ENCODE data around the gene TRAF7. TPM values are rescaled to one million over a fixed set of nuclear protein-coding genes. Genes with fewer than 3 reads are reported as not detected.

TRAF7 gene
- total and polyA plus RNA-seq, 2 of the 13 experiments (the other 11 are each of a cell fraction or from before 2014, with no cell fraction given), result 47.9 to 65.6 TPM

- TF ChIP-seq, protein P1, sequence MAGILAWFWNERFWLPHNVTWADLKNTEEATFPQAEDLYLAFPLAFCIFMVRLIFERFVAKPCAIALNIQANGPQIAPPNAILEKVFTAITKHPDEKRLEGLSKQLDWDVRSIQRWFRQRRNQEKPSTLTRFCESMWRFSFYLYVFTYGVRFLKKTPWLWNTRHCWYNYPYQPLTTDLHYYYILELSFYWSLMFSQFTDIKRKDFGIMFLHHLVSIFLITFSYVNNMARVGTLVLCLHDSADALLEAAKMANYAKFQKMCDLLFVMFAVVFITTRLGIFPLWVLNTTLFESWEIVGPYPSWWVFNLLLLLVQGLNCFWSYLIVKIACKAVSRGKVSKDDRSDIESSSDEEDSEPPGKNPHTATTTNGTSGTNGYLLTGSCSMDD (CRISPR knock-in tag; IDR thresholded peaks at IDR 0.05), result no peak
- TF ChIP-seq GFI1 (CRISPR knock-in tag; IDR thresholded peaks at IDR 0.05; ENCODE audit: borderline replicate concordance), result no peak
- TF ChIP-seq ZBTB42 (CRISPR knock-in tag; IDR thresholded peaks at IDR 0.05), result no peak
- TF ChIP-seq GABPA (IDR thresholded peaks at IDR 0.05; ENCODE audit: low read depth, low read length), result no peak
- 0 out of 2 replicates have a peak, but pooled peaks have one; percentile 37 for TF ChIP-seq GABPA (CRISPR knock-in tag; IDR thresholded peaks at IDR 0.05; ENCODE audit: low read depth)
- TF ChIP-seq IKZF1 (IDR thresholded peaks at IDR 0.05), result no peak
- no peak for TF ChIP-seq PPARG (CRISPR knock-in tag; conservative IDR thresholded peaks at IDR 0.05)
- TF ChIP-seq ATM (IDR thresholded peaks at IDR 0.05; ENCODE audit: borderline replicate concordance), result no peak
- TF ChIP-seq FOXK1 (CRISPR knock-in tag; IDR thresholded peaks at IDR 0.05; ENCODE audit: borderline replicate concordance, low read depth), result no peak
- TF ChIP-seq PRMT3 (CRISPR knock-in tag; IDR thresholded peaks at IDR 0.05; ENCODE audit: borderline replicate concordance, low read depth), result 0 out of 2 replicates have a peak, but pooled peaks have one; percentile 28
- no peak for TF ChIP-seq RFX5 (IDR thresholded peaks at IDR 0.05; ENCODE audit: low read depth, low read length)
- TF ChIP-seq, protein P2, sequence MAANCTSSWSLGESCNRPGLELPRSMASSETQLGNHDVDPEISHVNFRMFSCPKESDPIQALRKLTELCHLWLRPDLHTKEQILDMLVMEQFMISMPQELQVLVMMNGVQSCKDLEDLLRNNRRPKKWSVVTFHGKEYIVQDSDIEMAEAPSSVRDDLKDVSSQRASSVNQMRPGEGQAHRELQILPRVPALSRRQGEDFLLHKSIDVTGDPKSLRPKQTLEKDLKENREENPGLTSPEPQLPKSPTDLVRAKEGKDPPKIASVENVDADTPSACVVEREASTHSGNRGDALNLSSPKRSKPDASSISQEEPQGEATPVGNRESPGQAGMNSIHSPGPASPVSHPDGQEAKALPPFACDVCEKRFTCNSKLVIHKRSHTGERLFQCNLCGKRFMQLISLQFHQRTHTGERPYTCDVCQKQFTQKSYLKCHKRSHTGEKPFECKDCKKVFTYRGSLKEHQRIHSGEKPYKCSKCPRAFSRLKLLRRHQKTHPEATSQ (CRISPR knock-in tag; IDR thresholded peaks at IDR 0.05; ENCODE audit: borderline replicate concordance), result no peak
- TF ChIP-seq ZFP37 (CRISPR knock-in tag; IDR thresholded peaks at IDR 0.05; ENCODE audit: borderline replicate concordance), result no peak
- TF ChIP-seq ATF1 (CRISPR knock-in tag; IDR thresholded peaks at IDR 0.05), result no peak
- no peak for TF ChIP-seq ZBTB37 (CRISPR knock-in tag; IDR thresholded peaks at IDR 0.05)
- TF ChIP-seq SIX1 (CRISPR knock-in tag; IDR thresholded peaks at IDR 0.05; ENCODE audit: borderline replicate concordance), result no peak
- no peak for TF ChIP-seq NKX3-1 (CRISPR knock-in tag; IDR thresholded peaks at IDR 0.05)
- TF ChIP-seq, protein P3, sequence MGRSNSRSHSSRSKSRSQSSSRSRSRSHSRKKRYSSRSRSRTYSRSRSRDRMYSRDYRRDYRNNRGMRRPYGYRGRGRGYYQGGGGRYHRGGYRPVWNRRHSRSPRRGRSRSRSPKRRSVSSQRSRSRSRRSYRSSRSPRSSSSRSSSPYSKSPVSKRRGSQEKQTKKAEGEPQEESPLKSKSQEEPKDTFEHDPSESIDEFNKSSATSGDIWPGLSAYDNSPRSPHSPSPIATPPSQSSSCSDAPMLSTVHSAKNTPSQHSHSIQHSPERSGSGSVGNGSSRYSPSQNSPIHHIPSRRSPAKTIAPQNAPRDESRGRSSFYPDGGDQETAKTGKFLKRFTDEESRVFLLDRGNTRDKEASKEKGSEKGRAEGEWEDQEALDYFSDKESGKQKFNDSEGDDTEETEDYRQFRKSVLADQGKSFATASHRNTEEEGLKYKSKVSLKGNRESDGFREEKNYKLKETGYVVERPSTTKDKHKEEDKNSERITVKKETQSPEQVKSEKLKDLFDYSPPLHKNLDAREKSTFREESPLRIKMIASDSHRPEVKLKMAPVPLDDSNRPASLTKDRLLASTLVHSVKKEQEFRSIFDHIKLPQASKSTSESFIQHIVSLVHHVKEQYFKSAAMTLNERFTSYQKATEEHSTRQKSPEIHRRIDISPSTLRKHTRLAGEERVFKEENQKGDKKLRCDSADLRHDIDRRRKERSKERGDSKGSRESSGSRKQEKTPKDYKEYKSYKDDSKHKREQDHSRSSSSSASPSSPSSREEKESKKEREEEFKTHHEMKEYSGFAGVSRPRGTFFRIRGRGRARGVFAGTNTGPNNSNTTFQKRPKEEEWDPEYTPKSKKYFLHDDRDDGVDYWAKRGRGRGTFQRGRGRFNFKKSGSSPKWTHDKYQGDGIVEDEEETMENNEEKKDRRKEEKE (IDR thresholded peaks at IDR 0.05), result no peak
- TF ChIP-seq ZNF512 (CRISPR knock-in tag; IDR thresholded peaks at IDR 0.05), result no peak
- 0 out of 2 replicates have a peak, but pooled peaks have one; percentile 24 for TF ChIP-seq ZNF710 (CRISPR knock-in tag; IDR thresholded peaks at IDR 0.05; ENCODE audit: borderline replicate concordance)
Measured at GRCh38 chr16:2147981-2148671, 7.5 kb upstream of the TRAF7 start, which contains the start of gene RAB26 (continued).
